Osteocyte (in vitro differentiated cells): ENCODE results near the gene SYAP1. TPM values are rescaled to one million over a fixed set of nuclear protein-coding genes. Genes with fewer than 3 reads are reported as not detected.
"Not testable (repeated sequence)": the region's sequence is repeated elsewhere in the genome, so short reads cannot be mapped to it uniquely, and the experiment has no call there.

Experiments used
- DNase-seq: peaks from one replicate; pipeline ENCODE4 v3.0.0; 2021; ENCODE audit warnings: mixed read lengths; ENCODE audit not compliant: unreplicated experiment; ENCODE audit errors: extremely low spot score
- H3K27ac Mint-ChIP-seq: one replicate; pipeline ENCODE4 v1.8.0; 2021; ENCODE audit warnings: mild to moderate bottlenecking, mixed read lengths; ENCODE audit not compliant: unreplicated experiment
- H3K27me3 Mint-ChIP-seq: one replicate; pipeline ENCODE4 v1.8.0; 2021; ENCODE audit warnings: mixed read lengths; ENCODE audit not compliant: unreplicated experiment
- H3K36me3 Mint-ChIP-seq: one replicate; pipeline ENCODE4 v1.8.0; 2021; ENCODE audit warnings: mixed read lengths; ENCODE audit not compliant: unreplicated experiment
- H3K4me1 Mint-ChIP-seq: one replicate; pipeline ENCODE4 v1.8.0; 2021; ENCODE audit warnings: mixed read lengths; ENCODE audit not compliant: unreplicated experiment
- H3K4me3 Mint-ChIP-seq: one replicate; pipeline ENCODE4 v1.8.0; 2021; ENCODE audit warnings: mild to moderate bottlenecking, moderate library complexity, mixed read lengths; ENCODE audit not compliant: unreplicated experiment
- H3K9me3 Mint-ChIP-seq: one replicate; pipeline ENCODE4 v1.8.0; 2021; ENCODE audit warnings: mixed read lengths; ENCODE audit not compliant: unreplicated experiment
- total RNA-seq: library from RNA; stranded (reverse); gene quantifications from 2 replicates; pipeline ENCODE4 v1.2.1, GENCODE V29; 2021
- TF ChIP-seq, protein P1 (sequence below): fragments of 200-600 bp; sonication (generic); IDR thresholded peaks from 2 replicates; pipeline ENCODE4 v1.5.0; 2021; ENCODE audit warnings: antibody characterized with exemption, mild to moderate bottlenecking, moderate library complexity

Gene SYAP1
- total RNA-seq, 1 donor from 2014 or later, result 47.8 TPM

DNA sequence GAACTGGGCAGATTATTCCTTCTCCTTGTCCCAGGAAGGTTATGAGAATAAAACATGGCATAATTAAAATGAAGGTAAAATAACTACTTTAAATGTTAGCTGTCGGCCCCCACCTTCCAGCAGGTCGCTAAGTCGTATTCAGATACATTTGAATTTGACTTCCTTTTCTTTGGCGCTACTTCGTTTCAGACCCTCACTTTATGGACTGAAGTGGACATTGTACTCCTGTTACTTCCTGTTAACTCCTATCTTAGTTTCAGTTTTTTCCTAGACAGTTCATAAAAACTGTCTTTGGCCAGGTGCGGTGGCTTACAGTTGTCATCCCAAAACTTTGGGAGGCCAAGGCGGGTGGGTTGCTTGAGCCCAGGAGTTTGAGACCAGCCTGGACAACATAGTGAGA, 5.7 kb downstream of the SYAP1 start:
- Mint-ChIP-seq H3K9me3 (no peaks in the 10 kb centered on the region), H3K36me3 (peaks cover 1% of the 10 kb centered on the region), H3K27me3 (no peaks in the 10 kb centered on the region), H3K4me3 (no peak overlapping the region), H3K27ac (peak overlapping the region; percentile 28), H3K4me1 (peaks cover 42% of the 10 kb centered on the region)
- DNase-seq, result no peak
- TF ChIP-seq, protein P1, sequence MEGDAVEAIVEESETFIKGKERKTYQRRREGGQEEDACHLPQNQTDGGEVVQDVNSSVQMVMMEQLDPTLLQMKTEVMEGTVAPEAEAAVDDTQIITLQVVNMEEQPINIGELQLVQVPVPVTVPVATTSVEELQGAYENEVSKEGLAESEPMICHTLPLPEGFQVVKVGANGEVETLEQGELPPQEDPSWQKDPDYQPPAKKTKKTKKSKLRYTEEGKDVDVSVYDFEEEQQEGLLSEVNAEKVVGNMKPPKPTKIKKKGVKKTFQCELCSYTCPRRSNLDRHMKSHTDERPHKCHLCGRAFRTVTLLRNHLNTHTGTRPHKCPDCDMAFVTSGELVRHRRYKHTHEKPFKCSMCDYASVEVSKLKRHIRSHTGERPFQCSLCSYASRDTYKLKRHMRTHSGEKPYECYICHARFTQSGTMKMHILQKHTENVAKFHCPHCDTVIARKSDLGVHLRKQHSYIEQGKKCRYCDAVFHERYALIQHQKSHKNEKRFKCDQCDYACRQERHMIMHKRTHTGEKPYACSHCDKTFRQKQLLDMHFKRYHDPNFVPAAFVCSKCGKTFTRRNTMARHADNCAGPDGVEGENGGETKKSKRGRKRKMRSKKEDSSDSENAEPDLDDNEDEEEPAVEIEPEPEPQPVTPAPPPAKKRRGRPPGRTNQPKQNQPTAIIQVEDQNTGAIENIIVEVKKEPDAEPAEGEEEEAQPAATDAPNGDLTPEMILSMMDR, result no peak

DNA sequence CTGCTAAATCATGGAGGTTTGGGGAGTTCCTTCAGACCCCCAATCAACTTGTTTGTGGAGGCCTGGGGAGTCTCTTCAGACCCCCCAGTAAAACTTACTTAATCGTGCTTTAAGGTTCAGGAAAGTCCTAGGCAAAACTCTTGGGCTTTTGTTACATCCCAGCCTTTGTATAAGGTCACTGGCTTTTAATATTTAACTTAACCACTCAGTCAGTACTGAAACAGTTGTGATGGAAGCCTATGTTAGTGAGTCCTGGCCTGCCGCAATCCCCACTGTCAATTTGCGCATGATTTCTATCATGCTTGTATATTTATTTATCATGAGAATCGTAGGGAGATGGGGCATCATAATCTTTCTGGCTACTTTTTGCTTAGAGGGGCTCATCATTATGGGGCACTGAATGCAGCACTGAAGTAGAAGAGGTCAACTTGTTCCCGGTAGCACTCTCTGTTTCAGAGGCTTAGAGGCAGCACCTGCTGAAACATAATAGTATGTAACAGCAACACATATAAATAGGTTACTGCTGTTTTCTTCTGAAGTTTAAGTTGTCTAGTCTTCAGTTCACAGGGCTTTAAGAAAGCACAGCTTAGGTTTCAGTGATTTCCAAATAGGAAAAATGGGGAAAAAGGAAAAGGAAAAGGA, 7.1 kb downstream of the SYAP1 start:
- DNase-seq, result not testable (repeated sequence)

GRCh38 chrX:16727637-16728036, 8.2 kb downstream of the SYAP1 start:
- H3K36me3 Mint-ChIP-seq, result peaks cover 2% of the 10 kb centered on the region
- H3K27ac Mint-ChIP-seq, result no peak overlapping the region
- DNase-seq, result no peak
- peaks cover 22% of the 10 kb centered on the region for H3K4me1 Mint-ChIP-seq
- no peaks in the 10 kb centered on the region for H3K9me3 Mint-ChIP-seq
- H3K4me3 Mint-ChIP-seq, result no peak overlapping the region
- TF ChIP-seq, protein P1, result no peak
- no peaks in the 10 kb centered on the region for H3K27me3 Mint-ChIP-seq

More for the DNA sequence above, 7.1 kb downstream of the SYAP1 start:
- H3K4me1 Mint-ChIP-seq, result peaks cover 28% of the 10 kb centered on the region
- H3K36me3 Mint-ChIP-seq, H3K9me3 Mint-ChIP-seq, H3K4me3 Mint-ChIP-seq, H3K27ac Mint-ChIP-seq, H3K27me3 Mint-ChIP-seq: not testable (repeated sequence)

- no peaks in the 10 kb centered on the region for H3K27me3 Mint-ChIP-seq
- no peak overlapping the region for H3K27ac Mint-ChIP-seq
- no peaks in the 10 kb centered on the region for H3K9me3 Mint-ChIP-seq
Observed at GRCh38 chrX:16730450-16730849, 11.0 kb downstream of the SYAP1 start.

GRCh38 chrX:16733013-16733412, 13.6 kb downstream of the SYAP1 start:
- Mint-ChIP-seq H3K4me3 (no peak overlapping the region), H3K27ac (peak overlapping the region; percentile 38), H3K36me3 (peaks cover 27% of the 10 kb centered on the region), H3K4me1 (peaks cover 5% of the 10 kb centered on the region), H3K27me3 (no peaks in the 10 kb centered on the region), H3K9me3 (no peaks in the 10 kb centered on the region)
- DNase-seq, result no peak
- TF ChIP-seq, protein P1, result no peak

More at GRCh38 chrX:16730450-16730849, 11.0 kb downstream of the SYAP1 start:
- no peak overlapping the region for H3K4me3 Mint-ChIP-seq
- TF ChIP-seq, protein P1, result no peak
- no peak for DNase-seq
- H3K4me1 Mint-ChIP-seq, result peaks cover 17% of the 10 kb centered on the region
- H3K36me3 Mint-ChIP-seq, result peaks cover 10% of the 10 kb centered on the region
